Measurements from ENCODE around the gene TMPRSS6. TPM values are rescaled to one million over a fixed set of nuclear protein-coding genes. Genes with fewer than 3 reads are reported as not detected.
A peak's percentile ranks its signal among the peaks of the same experiment; 100 is the strongest.

TMPRSS6 gene
- total and polyA plus RNA-seq, 11 donors, result 0.91 TPM; not detected in 10

- peaks cover 0 to 13% (median 0%) of the 10 kb centered on the region in 12 donors for H3K4me1 ChIP-seq
- H3K27me3 ChIP-seq, result peaks cover 0 to 35% (median 5%) of the 10 kb centered on the region in 9 donors
- DNase-seq (no peak), ATAC-seq (no peak)
- TF ChIP-seq POLR2A (IDR thresholded peaks at IDR 0.05) (no peak), CTCF (IDR thresholded peaks at IDR 0.05) (no peak)
- 69 to 75% (median 73%) methylated on average over 6 to 7 of the region's 7 CpGs for WGBS, 4 donors
- H3K36me3 ChIP-seq, result no peaks in the 10 kb centered on the region
- intact Hi-C loops (cut with DNase I), result no loop called here
- H3K27ac ChIP-seq, result no peak overlapping the region
- H3K4me3 ChIP-seq, result no peak overlapping the region
- H3K9me3 ChIP-seq, result no peaks in the 10 kb centered on the region
Measured at GRCh38 chr22:37126383-37126782, 16.9 kb upstream of the TMPRSS6 start.

- intact Hi-C loops (cut with DNase I), result no loop called here
- no peak overlapping the region for H3K4me3 ChIP-seq
- no peaks in the 10 kb centered on the region for H3K36me3 ChIP-seq
- no peaks in the 10 kb centered on the region for H3K9me3 ChIP-seq
- H3K27me3 ChIP-seq, result peaks cover 0 to 43% (median 6%) of the 10 kb centered on the region in 9 donors
- 72 to 80% (median 75%) methylated on average over 7 of the region's 7 CpGs for WGBS, 4 donors
- DNase-seq, result no peak
- H3K4me1 ChIP-seq, result peaks cover 0 to 14% (median 0%) of the 10 kb centered on the region in 12 donors
- ATAC-seq, result no peak
- TF ChIP-seq POLR2A (IDR thresholded peaks at IDR 0.05) (no peak), CTCF (IDR thresholded peaks at IDR 0.05) (no peak)
- H3K27ac ChIP-seq, result no peak overlapping the region
Measured at GRCh38 chr22:37123649-37124048, 14.1 kb upstream of the TMPRSS6 start.

GRCh38 chr22:37122598-37123180 lies 13.2 kb upstream of the TMPRSS6 start:
- Histone ChIP-seq H3K4me3 (no peak overlapping the region), H3K4me1 (peaks cover 0 to 14% (median 0%) of the 10 kb centered on the region in 12 donors), H3K27me3 (peaks cover 0 to 38% (median 5%) of the 10 kb centered on the region in 9 donors), H3K9me3 (no peaks in the 10 kb centered on the region), H3K36me3 (no peaks in the 10 kb centered on the region), H3K27ac (peak overlapping the region in 1 of 12 donors; percentile 82)
- intact Hi-C loops (cut with DNase I), result no loop called here
- 74 to 80% (median 77%) methylated on average over 3 of the region's 3 CpGs for WGBS, 4 donors
- TF ChIP-seq POLR2A (IDR thresholded peaks at IDR 0.05) (no peak), CTCF (IDR thresholded peaks at IDR 0.05) (no peak)
- ATAC-seq (no peak), DNase-seq (no peak)

- 33 to 37% (median 35%) methylated on average over 14 to 15 of the region's 15 CpGs for WGBS, 4 donors
- ATAC-seq (peak in 2 of 4 donors; percentile 36 to 45), DNase-seq (no peak)
- Histone ChIP-seq H3K36me3 (no peaks in the 10 kb centered on the region), H3K9me3 (no peaks in the 10 kb centered on the region), H3K4me1 (peaks cover 0 to 14% (median 0%) of the 10 kb centered on the region in 12 donors), H3K27me3 (peaks cover 0 to 31% (median 5%) of the 10 kb centered on the region in 9 donors), H3K4me3 (no peak overlapping the region), H3K27ac (peak overlapping the region in 1 of 12 donors; percentile 82)
- intact Hi-C loops (cut with DNase I), result no loop called here
- TF ChIP-seq POLR2A (IDR thresholded peaks at IDR 0.05) (no peak), CTCF (IDR thresholded peaks at IDR 0.05) (no peak)
Measured at GRCh38 chr22:37121887-37122591, 12.5 kb upstream of the TMPRSS6 start.

Data from heart left ventricle (tissue), 16 donors.